Fibroblast of skin of abdomen (primary cell): ENCODE results near the gene SETBP1.

Source experiments
- DNase-seq: peaks from one replicate; pipeline ENCODE4 v3.0.0-alpha.2; 2013

The SETBP1 gene

DNA sequence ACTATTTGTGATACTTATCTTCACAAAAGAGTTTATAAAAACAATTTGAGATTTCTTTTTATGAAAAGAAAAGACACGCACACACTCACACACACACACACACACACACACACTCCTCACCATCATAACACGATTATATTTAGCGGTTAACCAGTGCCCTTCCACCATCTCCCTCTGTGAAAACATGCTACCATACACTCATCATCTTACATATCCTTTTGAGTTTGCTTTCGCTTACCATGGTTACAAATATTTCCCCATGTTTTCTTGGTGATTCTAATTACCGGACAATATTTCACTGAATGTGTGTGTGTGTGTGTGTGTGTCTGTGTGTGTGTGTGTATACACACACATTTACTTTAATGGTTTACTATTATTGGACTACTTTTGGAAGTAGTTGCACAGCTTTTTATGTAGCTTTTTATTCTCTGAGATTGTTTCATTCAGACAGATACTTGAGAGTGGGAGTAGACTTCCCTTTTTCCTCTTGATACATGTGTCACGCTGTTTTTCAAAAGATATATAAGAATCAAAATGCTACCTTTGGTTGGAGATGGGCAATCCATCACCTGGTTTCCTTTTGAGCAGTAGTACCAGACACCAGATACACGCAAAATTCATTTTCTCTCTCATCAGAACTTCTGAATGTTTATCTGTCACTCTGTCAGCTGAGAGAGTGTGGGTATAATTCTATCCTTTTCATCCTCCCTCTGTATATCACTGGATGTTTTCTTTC lies 138.1 kb downstream of the SETBP1 start:
- no peak for DNase-seq

DNA sequence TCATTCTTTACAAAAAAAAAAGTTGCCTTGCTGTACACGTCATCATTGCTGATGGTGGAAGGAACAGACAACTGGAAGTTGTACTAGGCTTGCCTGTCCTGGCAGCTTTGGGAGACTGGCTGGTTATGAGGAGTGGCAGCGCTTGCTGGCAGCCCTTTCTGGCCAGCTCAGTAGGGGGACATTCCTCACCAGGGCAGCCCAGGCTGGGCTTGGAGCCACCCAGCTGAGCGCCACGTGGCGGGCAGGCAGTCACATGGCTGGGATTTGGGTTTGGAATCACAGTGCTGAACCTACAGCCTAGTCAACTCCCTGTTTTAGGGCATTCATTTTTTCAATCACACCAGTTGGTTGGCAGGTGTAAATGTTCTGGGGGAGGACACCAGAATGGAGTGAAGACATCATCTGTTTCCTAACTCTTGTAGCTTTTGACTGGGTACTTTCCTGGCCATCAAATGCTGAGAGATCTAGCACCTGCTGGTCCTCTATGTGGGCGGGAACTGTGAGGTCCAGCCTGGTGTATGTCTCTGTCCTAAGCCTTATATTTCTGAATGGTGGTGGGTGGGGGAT lies 139.3 kb downstream of the SETBP1 start:
- no peak for DNase-seq

DNA sequence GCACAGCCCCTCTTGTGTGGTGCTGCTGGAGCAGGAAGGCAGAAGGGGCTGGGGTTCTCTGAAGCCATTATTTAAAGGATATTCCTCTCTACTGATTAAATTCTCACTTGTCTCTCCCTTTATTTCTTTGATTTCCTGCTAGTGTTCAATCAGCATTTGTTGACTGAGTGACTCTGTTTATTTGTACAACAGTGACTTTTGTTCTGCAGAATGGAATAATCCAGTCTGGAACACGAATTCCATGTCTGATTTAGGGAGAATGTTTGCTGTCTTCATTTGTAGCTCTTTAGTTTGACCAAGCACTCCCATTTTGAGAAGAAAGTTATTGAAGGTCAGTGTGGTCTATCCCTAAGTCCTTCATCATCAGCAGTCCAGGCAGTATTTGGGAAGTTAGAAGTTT lies 141.2 kb downstream of the SETBP1 start:
- DNase-seq, result no peak

DNA sequence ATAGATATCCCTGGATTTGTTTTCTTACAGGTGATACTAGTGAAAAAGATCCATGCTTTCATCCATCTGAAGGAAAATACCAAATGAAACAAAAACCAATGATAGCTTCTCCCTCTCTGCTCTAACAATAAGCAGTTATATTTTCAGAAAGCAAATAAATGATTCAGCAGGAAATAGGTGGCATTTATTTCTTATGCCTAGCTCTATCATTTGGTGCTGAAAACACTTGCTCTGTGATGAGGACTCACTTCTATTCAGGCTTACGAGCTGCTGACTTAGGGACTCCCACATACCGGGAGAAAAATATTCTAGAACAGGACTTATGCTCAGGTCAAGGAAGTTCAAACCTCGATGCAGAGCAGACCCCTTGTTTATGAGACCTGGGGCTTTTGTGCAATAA lies 142.6 kb downstream of the SETBP1 start:
- no peak for DNase-seq

DNA sequence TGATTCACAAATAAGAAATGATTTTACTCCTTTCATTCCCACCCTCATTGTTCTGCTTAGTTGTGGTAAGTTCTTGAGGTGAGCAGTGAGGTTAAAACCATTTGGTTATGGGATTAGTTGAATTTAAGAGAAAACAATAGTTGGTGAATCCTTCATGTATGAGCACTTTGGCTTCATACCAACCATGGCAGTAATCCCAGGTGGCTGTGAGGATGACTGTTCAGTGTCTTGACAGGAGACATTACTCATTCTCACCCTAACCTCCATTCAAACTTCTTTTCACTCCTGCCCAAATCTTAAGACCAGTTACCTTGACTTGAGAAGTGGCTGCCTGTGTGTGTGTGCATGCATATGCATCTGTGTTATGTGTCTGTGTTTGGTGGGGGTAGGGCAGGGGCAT lies 143.1 kb downstream of the SETBP1 start:
- DNase-seq, result peak; percentile 80

DNA sequence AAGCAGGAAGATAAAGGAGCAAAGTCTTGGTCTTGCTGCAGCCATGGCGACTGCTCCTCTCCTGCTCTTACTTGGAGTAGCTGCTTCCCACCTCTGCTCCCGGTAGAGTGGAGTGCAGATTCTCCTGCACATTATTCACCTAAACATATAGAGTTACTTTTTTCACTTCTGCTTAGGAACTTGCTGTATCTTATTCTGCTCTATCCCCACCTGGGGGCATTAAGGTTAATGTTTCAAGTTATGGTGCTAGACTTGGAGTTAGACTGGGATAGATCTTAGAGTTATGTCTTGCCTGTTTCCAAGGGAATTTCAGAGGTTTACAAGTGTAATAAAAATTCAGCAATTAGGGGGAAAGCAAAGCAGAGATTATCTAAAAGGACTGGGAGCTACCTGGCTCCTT lies 144.2 kb downstream of the SETBP1 start:
- DNase-seq, result no peak

DNA sequence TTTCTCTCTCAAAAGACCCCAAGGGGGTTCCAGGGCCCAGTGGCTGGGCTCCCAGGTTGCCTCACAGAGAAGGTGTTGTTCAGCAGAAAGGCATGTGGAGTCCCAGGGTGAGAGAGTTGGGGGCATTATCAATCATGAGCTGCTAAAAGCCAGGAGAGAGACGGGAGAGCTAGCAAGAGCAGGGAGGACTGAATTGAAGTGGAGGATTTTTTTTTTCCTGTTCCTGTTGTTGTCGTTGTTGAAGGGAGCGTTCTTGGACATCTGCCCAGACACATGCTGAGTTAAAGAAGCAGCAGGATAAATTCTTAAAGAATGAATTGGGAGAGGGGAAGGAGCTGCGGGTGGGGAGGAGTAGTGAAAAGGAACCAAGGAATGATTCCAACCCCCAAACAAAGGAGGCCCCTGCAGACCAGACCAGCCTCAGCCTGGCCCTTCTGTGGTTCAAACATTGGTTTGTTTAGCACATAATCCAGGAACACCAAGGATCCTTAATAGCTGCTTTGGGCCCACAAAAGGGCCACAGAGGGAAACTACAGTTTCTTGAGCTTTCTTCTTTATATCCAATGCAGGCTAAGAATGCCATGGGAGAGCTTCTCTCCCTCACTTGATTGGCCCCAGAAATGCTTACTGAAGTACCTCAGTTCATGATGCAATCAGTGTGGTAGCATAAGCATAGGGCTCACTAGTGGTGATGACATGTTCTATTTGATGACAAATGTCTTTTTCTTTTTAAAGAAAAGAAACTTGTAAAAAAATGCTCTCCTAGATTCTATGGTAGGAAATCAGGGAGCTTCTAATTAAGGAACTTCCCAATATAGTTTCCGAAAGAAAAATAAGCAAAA lies 146.0 kb downstream of the SETBP1 start:
- DNase-seq, result peak; percentile 99

DNA sequence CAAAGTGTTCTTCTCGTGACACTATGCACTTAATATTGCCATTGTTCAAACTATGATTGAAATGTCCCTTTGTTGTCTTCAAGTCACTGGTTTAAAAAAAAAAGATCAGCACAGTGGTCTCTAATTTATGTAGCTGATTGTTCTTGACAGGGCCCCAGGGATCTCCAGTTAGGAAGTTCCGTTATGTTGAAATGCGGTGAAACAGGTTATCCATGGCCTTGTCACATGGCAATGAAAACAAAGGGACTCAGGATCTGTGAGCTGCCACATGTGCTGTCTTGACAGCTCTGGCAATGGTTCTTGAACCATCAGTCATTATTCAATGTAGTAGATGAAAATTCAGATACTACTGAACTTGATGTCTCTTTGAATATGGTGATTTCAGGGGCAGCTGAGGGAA lies 147.4 kb downstream of the SETBP1 start:
- DNase-seq, result no peak

DNA sequence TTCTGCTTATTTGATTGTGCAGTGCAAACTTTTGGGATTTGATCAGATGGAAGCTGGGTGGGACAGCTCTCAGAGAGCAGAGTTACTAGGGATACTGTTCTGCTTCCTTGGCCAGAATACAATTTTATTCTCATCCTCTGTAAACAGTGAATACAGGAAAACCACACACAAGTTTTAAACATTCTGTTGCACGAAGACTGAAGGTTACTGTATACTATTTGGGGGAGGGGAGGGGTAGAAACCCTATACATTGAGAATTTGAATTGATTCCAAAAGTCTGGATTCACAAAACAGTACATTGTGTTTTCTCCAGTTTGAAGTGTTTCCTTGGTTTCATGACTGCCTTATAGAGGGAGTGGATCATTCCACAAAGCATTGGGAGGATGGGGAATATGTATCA lies 149.9 kb downstream of the SETBP1 start:
- peak; percentile 59 for DNase-seq

DNA sequence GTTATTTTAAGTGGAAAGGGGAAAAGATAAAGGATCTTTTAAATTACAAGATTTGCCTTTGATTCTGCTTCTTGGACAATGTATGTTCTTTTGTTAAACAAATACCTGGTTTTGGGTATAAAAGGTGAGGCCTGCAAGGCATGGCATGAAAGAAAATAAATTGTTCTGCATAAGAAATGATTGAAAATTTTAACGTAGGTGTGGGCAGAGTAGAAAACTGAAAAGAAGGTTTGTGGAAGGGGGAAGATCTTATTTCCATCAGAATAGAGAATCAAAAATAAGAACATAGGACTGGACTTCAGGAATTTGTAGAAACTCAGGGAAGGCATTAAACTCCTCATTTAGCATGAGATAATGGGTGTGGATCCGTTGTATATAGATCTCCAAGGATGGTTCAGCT lies 153.1 kb downstream of the SETBP1 start:
- no peak for DNase-seq

DNA sequence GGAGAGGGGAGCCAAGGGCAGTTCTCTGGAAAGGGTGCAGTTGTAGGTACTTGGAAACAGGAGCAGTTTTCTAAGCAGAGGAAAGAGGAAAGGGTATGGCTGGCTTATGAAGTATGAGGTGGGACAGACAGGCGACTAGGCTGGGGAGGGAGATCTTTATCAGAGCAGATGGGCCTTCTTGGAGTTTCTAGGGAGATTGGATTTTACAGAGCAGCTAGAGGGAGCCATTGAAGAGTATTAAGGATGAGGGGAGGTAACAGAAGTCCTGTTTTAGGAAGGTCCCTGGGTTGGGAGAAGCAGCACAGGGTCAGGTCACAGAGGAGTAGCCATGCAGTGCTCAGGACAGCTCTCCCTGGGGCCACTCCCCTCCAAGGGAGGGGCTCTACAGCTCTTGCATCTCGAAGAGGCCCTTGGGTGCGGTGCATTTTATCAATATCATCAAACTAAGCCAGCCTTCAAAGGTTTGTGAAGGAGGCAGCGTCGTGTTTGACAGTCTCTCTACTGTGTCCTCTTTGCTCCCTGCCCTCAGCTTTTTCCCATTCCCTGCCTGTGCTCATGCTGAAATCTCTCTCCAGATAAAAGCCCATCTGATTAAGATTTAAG lies 154.3 kb downstream of the SETBP1 start:
- no peak for DNase-seq

DNA sequence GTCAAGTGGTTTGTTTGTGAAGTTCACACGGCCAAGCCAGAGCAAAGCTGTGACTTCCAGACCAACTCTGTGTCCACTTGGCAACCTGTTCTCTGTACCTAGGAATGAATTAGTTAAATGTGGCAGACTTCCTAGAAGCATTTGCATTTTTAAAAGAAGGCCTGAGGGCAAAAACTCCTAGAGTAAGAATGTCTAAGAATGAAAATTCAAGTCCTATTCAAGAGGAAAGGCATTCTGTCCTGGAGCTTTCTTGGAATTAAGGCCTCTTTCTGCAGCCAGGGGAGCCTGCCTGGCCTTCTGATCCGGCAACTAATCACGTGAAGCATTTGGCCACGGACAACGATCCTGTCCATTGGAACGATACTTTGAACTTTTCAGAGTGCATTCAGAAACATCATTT lies 155.0 kb downstream of the SETBP1 start:
- no peak for DNase-seq

DNA sequence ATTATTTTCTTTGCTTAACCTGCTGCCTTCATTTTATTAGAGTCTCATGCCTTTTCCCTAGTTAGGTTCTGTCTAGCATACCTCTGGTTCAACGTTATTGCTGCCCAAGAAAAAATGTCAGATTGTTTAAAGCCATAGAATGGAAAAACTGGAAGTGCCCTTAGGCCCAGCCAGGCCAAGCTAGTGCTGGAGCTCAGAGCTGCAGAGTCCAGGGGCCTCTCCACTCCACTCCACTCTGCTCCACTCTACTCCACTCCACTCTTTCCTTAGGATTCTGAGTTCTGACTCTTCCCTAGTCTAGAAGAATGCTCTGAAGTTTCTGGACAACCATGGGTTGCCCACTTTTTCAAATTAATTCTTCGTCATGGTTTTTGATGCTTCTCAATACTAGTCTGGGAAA lies 155.6 kb downstream of the SETBP1 start:
- no peak for DNase-seq

DNA sequence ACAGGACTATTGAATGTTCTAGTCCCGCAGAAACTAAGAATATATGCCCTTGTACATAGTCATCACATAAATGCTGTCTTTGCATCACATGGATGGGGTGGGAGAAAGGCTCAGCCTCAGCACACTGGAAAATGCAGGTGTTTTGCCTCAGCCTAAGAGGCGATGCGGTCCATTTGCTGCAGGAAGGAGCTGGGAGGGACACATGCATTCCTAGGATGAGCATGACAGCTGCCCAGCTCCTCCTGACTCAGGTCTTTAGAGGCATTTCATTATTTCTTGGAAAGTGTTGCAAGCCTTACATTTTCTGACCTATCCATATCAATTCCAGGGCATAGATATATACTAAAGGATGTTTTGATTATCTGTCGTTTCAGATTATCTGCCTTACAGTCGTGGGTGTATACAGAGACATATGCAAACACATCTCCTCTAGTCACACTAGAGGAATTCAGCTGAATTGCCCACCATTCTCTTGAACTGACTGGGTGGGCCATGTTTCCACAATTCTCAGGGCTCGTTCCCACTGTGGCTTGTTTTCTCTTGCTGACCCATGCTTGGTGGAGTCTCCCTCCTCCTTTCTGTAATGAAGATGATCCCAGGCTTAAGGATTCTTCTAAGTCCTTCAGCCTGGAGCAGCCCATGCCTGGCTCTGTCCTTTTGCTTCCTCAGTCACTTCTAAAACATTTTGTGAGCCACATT lies 156.9 kb downstream of the SETBP1 start:
- DNase-seq, result no peak

DNA sequence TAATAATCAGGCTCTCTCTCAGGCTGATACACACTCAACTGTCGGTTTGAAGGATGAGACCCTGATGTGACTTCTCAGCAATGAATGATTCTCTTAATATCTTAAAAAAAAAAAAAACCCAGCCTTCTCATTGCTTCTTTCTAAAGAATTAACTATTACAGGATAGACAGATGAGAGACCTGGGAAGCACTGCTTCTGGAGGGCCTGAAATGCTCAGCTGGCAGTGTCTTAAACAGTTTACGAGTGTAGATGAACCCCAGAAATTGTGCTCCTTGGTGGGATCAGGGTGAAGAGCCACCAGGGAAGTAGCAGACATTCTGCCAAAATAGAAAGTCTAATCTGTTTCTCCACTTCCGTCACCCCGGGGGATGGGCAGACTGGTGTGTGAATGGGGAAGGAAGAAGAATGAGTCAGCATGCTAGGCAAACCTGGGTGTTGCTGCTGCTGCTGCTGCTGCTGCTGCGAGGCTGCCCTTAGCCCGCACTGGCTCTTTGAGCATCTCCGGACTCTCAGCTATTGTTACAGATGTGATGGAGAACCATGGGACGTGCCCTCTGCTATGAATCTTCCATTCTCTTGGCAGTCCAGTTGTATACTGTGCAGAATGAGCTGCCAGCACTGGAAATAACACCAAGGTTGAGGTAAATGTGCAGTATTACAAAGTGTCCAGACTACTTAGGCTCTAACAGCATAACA lies 158.4 kb downstream of the SETBP1 start:
- DNase-seq, result peak; percentile 63

DNA sequence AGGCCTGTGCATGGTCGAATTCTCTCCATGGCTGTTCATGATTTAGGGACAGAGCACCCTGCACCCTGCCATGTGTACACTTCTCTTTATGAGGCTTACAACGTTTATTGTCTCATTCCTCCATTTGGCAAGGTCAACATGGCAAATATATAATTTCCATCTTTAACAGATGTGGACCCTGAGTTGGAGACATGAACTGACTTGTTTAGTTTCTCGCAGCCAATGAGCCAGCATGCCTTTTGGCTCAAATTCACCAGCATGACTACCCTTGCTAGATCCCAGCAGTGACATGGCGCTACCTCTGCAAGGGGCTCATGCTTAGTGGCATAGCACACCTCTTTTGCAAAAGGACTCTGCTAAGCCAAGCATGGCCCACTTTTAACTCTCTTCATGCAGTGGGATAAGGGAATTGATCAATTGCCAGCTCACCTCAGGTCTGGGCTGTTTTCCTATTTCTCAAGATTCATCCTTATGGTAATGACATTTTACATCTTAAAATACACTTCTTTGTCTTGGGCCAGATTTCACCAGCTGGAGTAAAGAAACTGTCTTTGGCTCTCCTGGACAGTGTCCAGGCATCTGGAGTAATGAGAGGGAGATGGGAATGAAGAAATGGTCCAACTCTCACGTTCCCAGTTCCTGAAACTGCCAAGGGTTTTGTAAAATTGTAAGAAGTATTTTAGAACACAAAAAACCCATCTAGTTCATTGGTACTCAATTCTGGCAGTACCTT lies 159.5 kb downstream of the SETBP1 start:
- DNase-seq, result peak; percentile 55

DNA sequence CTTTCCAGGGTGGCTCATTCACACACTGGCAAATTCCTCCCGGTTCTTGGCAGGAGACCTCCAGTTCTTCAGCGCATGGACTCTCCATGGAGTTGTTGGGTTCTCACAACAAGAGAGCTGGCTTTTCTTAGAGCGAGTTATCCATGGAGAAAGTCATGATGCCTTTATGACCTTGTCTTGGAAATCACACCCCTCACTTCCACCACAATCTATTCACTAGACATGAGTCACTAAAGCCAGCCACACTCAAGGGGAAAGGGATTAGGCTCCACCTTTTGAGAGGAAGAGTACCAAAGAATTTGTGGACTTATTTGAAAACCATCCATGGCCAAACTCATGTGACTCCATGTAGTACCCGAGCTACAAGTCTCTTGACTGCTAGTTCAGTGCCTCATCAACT lies 160.5 kb downstream of the SETBP1 start:
- DNase-seq, result peak; percentile 19

DNA sequence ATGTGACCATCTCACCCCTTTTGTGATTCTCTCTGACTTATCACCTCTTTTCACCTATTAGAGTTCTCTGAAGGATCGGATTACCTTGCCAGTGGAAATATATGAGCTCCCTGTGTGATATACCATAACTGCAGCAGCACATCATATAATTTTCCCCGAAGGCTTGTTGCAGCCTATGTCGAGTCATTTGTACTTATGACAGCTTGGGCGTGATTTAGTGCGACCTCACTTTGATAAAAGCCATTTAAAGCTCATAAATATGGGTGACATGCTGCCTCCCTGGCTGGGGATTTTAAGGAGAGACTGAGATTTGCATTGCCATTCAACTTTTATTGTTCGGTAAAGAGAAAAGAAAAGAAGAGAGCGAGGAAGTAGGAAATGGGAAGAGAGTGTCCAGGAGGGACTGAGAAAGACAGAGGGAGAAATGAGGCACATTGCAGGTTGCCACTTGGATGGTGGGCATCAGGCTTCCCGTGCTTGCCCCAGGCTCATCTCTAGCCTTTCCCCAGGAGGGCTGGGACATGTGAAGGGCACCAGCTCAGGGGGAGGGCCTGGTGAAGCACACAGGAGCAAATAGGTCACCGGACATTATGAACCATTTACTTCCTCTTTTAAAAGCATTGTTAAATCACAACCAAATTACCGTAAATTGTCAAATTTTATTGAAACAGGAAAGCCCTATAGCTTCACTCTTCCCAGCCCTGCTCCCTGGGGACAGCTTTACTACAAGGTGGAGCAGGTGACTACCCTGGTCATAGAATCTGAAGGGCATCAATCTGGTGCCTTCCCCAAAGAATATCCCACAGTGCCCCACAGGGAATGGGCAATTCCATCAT lies 161.3 kb downstream of the SETBP1 start:
- DNase-seq, result no peak

DNA sequence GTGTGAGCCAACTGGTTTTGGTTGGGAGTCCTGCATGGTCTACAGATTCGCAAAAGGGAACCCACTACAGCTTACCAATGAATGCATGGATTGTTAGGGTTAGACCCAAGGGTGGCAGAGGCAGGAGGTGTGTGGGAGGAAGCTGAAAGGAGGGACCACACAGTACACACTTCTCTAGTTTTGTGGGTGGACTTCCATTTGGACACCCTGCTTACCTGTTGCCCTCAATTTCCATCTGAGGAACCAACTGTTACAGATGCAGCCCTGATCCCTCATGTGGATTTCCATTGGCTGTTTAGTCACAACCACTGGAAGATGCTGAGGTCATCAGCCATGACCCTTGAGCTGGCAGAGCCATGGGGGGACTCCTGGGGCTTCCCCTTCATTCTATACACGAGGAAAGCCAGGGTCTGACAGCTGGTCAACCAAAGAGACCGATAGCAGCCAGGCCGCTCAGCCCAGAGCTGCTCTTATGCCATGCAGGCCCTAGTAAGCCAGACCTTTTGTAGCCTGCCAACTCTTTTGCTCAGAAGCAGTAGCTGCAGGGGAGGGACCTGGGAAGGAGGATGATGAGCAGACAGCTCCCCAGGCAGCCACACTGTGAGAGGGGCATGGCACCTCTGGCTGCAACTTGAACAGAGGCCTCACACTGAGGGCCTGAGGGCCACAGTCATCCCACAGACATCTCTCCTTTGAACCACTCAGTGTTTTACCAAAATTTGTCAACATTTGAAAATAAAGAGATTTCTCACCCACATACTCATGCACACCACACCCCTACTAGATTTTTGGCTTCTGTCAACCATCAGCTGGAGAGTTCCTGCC lies 162.1 kb downstream of the SETBP1 start:
- no peak for DNase-seq

DNA sequence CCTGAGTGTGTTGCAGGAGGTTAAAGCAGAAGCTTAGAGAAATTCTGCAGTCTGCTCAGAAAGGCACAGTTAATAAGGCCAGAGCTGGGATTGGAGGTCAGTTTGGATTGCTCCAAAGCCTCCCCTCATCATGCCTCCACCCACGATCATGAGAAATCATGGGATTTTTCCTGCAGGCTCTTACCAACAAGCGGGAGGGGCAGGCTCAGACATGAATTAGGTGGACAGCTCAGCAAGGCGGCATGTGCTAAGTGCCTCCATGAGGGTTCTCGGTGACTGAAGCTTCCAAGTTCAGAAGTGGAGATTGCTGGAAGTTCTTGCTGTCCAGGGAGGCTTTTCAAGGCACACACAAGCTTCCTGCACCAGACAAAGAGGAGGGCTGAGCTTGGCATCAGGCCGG lies 163.8 kb downstream of the SETBP1 start:
- no peak for DNase-seq
